HL-60 (cell line): Measurements from ENCODE around the gene GTF2E1.

Source experiments
- DNase-seq, 2 experiments: peaks; one replicate each; pipeline ENCODE4 v3.0.0-alpha.2; 2010 to 2020; ENCODE audit warnings: low read depth in 1 of 2, low spot score in 1 of 2
- H3K27ac ChIP-seq: fragments of 250-450 bp; sonication (Bioruptor Pico); replicated peaks from 2 replicates; pipeline ENCODE4 v1.5.1; 2020; ENCODE audit warnings: mild to moderate bottlenecking, moderate library complexity
- H3K27me3 ChIP-seq: fragments of 250-450 bp; sonication (Bioruptor Pico); 2 replicates; pipeline ENCODE4 v1.5.1; 2021; ENCODE audit warnings: mild to moderate bottlenecking, moderate library complexity; ENCODE audit not compliant: insufficient read depth, poor library complexity, severe bottlenecking
- H3K4me3 ChIP-seq: replicated peaks from 2 replicates; pipeline ENCODE4 v1.5.1; 2011; ENCODE audit warnings: mild to moderate bottlenecking, control low read depth, low read length; ENCODE audit not compliant: insufficient read depth
- CTCF ChIP-seq: IDR thresholded peaks from one replicate; pipeline ENCODE4 v1.5.1; 2011; ENCODE audit warnings: low read length, control low read depth, inconsistent platforms; ENCODE audit not compliant: insufficient read depth
- GABPA ChIP-seq: IDR thresholded peaks from 2 replicates; pipeline ENCODE4 v1.6.1; 2012; ENCODE audit warnings: low read depth
- POLR2AphosphoS5 ChIP-seq: IDR thresholded peaks from 2 replicates; pipeline ENCODE4 v1.6.1; 2012; ENCODE audit warnings: low read depth
- SPI1 ChIP-seq: IDR thresholded peaks from 2 replicates; pipeline ENCODE4 v1.6.1; 2012; ENCODE audit warnings: low read depth, mild to moderate bottlenecking, borderline replicate concordance
- TF ChIP-seq, protein P1 (sequence below): IDR thresholded peaks from 2 replicates; pipeline ENCODE4 v1.6.1; 2012; ENCODE audit warnings: low read depth; ENCODE audit not compliant: insufficient replicate concordance

The GTF2E1 gene

GRCh38 chr3:120821426-120821825 is 78.9 kb downstream of the GTF2E1 start:
- TF ChIP-seq GABPA (no peak), SPI1 (no peak), POLR2AphosphoS5 (no peak), CTCF (no peak)
- TF ChIP-seq, protein P1, sequence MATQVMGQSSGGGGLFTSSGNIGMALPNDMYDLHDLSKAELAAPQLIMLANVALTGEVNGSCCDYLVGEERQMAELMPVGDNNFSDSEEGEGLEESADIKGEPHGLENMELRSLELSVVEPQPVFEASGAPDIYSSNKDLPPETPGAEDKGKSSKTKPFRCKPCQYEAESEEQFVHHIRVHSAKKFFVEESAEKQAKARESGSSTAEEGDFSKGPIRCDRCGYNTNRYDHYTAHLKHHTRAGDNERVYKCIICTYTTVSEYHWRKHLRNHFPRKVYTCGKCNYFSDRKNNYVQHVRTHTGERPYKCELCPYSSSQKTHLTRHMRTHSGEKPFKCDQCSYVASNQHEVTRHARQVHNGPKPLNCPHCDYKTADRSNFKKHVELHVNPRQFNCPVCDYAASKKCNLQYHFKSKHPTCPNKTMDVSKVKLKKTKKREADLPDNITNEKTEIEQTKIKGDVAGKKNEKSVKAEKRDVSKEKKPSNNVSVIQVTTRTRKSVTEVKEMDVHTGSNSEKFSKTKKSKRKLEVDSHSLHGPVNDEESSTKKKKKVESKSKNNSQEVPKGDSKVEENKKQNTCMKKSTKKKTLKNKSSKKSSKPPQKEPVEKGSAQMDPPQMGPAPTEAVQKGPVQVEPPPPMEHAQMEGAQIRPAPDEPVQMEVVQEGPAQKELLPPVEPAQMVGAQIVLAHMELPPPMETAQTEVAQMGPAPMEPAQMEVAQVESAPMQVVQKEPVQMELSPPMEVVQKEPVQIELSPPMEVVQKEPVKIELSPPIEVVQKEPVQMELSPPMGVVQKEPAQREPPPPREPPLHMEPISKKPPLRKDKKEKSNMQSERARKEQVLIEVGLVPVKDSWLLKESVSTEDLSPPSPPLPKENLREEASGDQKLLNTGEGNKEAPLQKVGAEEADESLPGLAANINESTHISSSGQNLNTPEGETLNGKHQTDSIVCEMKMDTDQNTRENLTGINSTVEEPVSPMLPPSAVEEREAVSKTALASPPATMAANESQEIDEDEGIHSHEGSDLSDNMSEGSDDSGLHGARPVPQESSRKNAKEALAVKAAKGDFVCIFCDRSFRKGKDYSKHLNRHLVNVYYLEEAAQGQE = no peak
- Histone ChIP-seq H3K4me3 (no peak overlapping the region), H3K27me3 (no peaks in the 10 kb centered on the region), H3K27ac (no peak overlapping the region)
- DNase-seq = no peak

DNA sequence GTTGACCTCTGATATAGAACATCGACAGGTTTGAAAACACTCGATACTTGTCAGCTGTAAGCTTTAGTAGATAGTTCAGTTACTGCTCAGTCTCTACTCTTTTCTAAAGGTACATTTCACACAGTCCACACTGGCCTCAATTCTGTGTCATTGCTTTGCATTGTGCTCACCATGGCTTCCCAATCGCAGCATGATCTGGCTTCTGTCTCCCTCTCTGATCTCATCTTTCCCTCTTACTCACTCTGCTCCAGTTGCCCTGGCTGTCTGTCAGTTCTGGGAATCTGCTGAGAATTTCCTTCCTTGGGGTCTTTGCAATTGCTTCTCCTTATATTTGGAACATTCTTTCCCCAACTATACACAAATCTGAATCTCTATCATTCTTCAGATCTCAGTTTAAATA is 80.6 kb downstream of the GTF2E1 start:
- no peaks in the 10 kb centered on the region for H3K27me3 ChIP-seq
- no peak for DNase-seq
- H3K4me3 ChIP-seq = no peak overlapping the region
- H3K27ac ChIP-seq = no peak overlapping the region
- TF ChIP-seq POLR2AphosphoS5 (no peak), CTCF (no peak), GABPA (no peak), SPI1 (no peak)
- TF ChIP-seq, protein P1 = no peak

- TF ChIP-seq CTCF (no peak), POLR2AphosphoS5 (no peak), SPI1 (no peak), GABPA (no peak)
- TF ChIP-seq, protein P1 = no peak
- Histone ChIP-seq H3K27me3 (no peaks in the 10 kb centered on the region), H3K4me3 (no peak overlapping the region), H3K27ac (no peak overlapping the region)
- no peak for DNase-seq
Observed at GRCh38 chr3:120824613-120825012, 82.1 kb downstream of the GTF2E1 start.
